GM23338 (cell line): ENCODE results near the gene NSF.
"Not testable (repeated sequence)": the region's sequence is repeated elsewhere in the genome, so short reads cannot be mapped to it uniquely, and the experiment has no call there.

Source experiments
- CREB1 ChIP-seq: fragments of 250-450 bp; sonication (Bioruptor Pico); IDR thresholded peaks from 2 replicates; pipeline ENCODE4 v1.5.0; 2020; ENCODE audit warnings: low read depth, mild to moderate bottlenecking, moderate library complexity
- CTCF ChIP-seq, 2 experiments: fragments of 200-600 bp in 1 of 2; sonication (generic) in 1 of 2; conservative IDR thresholded peaks; 2 replicates each; pipeline versions ENCODE4 v1.5.1 to v1.6.1; 2016 to 2017; ENCODE audit warnings: antibody characterized with exemption in 2 of 2, low read depth in 2 of 2, mild to moderate bottlenecking in 2 of 2, moderate library complexity in 1 of 2
- ETS1 ChIP-seq: IDR thresholded peaks from 2 replicates; pipeline ENCODE4 v1.6.1; 2016; ENCODE audit warnings: antibody characterized with exemption
- EZH2 ChIP-seq: fragments of 200-600 bp; sonication (generic); IDR thresholded peaks from one replicate; pipeline ENCODE4 v1.8.0; 2017; ENCODE audit warnings: antibody characterized with exemption, mild to moderate bottlenecking, low read depth; ENCODE audit not compliant: unreplicated experiment
- EZH2phosphoT487 ChIP-seq: fragments of 200-600 bp; sonication (generic); IDR thresholded peaks from one replicate; pipeline ENCODE4 v1.8.1; 2018; ENCODE audit warnings: antibody characterized with exemption; ENCODE audit not compliant: unreplicated experiment
- JUNB ChIP-seq: IDR thresholded peaks from one replicate; pipeline ENCODE4 v1.6.1; 2016; ENCODE audit warnings: antibody characterized with exemption; ENCODE audit not compliant: unreplicated experiment
- NANOG ChIP-seq: IDR thresholded peaks from 2 replicates; pipeline ENCODE4 v1.6.1; 2016; ENCODE audit warnings: antibody characterized with exemption, borderline replicate concordance
- POLR2AphosphoS5 ChIP-seq: IDR thresholded peaks from 2 replicates; pipeline ENCODE4 v1.6.1; 2016; ENCODE audit warnings: antibody characterized with exemption, low read depth
- REST ChIP-seq: IDR thresholded peaks from one replicate; pipeline ENCODE4 v1.6.1; 2018; ENCODE audit warnings: antibody characterized with exemption; ENCODE audit not compliant: unreplicated experiment
- ZNF331 ChIP-seq: fragments of 250-450 bp; sonication (Bioruptor Pico); IDR thresholded peaks from 2 replicates; pipeline ENCODE4 v1.5.0; 2020; ENCODE audit warnings: low read depth, mild to moderate bottlenecking, moderate library complexity

- TF ChIP-seq CTCF (conservative IDR thresholded peaks at IDR 0.05; ENCODE audit: low read depth in 2 of 2); EZH2; POLR2AphosphoS5; NANOG; JUNB; REST; EZH2phosphoT487; ETS1; CREB1 (CRISPR knock-in tag); ZNF331 (CRISPR knock-in tag): not testable (repeated sequence)
These were observed 12.7 kb downstream of the NSF start for GRCh38 chr17:46603125-46603524.
